Renal cortex interstitium (tissue), 11 donors: ENCODE measurements around the gene LATS2. TPM values are rescaled to one million over a fixed set of nuclear protein-coding genes. Genes with fewer than 3 reads are reported as not detected.
"Not testable (repeated sequence)": the region's sequence is repeated elsewhere in the genome, so short reads cannot be mapped to it uniquely, and the experiment has no call there.

Source experiments
- DNase-seq, 11 donors: peaks; one replicate each; pipeline ENCODE4 v3.0.0-alpha.2; 2013; ENCODE audit warnings: low read depth in 9 of 11, low spot score in 4 of 11; ENCODE audit errors: extremely low read depth in 1 of 11
- polyA plus RNA-seq, 3 donors: library from polyadenylated mRNA; unstranded; fragments of 120-200 nt; gene quantifications; one replicate each; pipeline ENCODE4 v1.2.1, GENCODE V29; 2013; ENCODE audit not compliant: insufficient read length in 3 of 3

The LATS2 gene
- polyA plus RNA-seq, 3 donors = 23.2 to 27.3 (median 25.3) TPM

DNA sequence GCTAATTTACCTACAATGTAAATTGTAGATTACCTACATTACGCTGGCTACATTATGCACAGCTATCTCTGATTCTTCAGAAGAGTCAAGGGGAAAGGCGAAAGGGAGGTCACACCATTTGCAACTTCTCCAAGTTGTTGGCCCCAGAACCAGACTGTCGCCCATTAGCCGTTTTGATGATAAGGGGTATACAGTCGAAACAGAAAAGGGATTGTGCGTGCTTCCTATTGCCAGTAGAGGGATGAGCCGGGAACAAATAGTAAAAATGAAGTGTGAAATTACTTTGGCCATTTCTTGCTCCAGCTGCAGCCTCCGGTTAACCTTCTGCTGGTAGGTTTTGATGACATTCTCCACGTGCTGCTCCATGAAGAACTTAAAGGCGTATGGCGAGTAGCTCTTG is 73.8 kb downstream of the LATS2 start:
- no peak for DNase-seq

DNA sequence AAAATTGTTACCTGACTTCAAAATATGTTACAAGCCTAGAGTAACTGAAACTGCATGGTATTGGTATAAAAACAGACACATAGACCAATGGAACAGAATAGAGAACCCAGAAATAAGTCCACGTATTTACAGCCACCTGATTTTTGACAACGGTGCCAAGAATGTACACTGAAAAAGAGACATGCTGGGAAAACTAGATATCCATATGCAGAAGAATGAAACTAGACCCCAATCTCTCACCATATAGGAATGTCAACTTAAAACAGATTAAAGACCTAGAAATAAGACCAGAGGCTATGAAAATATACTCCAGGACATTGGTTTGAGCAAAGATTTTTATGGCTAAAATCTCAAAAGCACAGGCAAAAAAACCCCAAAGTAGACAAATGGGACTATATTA is 76.5 kb downstream of the LATS2 start:
- no peak for DNase-seq

DNA sequence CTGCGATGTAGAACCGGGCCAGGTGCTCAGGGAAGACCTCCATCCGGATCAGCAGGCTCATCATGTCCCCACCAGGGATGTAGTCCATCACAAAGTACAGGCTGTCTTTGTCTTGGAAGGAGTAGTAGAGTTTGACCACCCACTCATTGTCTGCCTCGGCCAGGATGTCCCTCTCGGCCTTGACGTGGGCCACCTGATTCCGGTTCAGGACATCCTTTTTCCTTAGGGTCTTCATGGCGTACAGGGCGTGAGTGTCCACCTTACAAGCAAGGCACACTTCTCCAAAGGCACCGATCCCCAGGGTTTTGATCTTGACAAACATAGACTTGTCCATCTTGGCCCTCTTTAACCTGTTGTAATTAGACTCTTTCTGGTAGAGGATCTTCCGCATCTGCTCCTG is 78.0 kb downstream of the LATS2 start:
- no peak for DNase-seq

DNA sequence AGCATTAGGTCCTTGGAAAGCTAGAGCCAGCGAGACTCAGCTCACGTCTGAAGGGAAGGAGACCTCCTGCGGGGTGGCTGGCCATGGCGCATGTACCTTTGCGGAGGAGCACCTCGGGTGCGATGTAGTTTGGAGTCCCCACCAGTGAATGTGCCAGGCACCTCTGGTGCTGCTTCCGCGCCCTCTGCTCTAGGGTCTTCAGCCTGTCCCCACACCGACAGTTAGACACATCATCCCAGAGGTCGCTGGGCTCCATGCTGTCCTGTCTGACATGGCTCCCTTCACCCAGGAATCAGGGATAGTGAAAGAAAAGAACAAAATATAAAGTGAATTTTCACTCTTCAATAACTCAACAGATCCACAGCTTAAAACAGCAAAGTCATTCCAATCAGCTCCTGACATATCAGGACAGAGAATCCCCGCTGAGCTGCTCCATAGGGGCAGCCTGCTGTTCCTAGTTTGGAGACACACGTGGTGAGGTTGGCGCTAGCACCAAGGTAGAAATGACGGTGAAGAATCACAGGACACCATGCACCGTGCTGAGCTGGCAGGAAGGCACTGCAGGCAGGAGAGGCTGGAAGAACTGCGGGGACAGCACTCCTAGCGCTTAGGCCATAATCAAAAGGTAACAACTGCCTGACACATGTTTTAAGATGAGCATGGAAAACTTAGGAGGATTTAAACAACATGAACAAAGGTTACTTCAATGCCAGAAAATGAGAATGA is 79.9 kb downstream of the LATS2 start:
- DNase-seq = no peak

DNA sequence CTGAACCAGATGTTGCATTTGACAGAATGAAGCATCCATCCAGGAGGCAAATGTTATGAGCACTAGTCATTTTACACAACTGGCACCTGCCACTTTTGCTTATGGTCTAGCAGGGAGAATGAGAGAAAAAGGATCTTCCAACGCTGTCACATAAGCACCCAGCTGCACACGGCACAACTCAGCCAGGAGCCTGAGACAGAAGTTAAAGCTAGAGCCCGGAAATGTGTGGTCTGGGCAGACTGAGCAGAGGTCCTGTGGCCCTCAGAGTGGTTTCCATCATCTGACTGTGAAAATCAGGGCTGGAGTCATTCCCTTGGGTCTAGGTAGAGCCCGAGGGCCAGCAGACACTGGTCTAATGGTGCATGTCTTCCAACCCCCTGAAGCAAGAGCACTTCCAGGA is 80.5 kb downstream of the LATS2 start:
- no peak for DNase-seq

DNA sequence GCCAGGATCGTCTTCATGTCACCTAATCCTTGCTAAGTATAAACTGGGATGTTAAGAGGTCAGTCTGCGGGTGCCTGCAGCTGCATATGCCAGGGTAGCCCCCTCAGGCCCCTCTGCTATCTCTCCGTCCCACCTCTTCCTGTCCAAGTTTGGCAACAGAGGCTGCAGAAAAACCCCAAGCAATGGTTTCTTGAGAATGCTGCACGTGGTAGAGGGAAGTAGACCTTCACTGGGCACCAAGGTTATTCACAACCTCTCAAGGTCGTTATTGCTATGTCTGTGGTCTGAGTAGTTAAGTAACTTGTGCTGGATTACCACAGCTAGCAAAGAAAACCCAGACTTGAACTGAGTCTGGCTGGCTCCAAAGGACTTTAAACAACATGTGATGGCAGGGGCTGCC is 81.0 kb downstream of the LATS2 start:
- no peak for DNase-seq

DNA sequence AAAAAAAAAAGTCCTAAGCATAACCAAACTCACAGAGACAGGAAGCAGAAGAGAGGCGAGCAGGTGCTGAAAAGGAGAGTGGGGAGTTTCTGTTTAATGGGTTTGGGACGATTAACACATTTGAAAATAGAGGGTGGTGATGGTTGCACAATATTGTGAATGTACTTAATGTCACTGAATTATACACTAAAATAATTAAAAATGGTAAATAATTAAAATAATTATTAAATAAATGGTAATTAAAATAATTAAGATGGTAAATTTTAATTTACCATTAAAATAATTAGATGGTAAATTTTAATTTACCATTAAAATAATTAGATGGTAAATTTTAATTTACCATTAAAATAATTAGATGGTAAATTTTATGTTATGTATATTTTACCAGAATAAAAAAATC is 84.0 kb downstream of the LATS2 start:
- no peak for DNase-seq

DNA sequence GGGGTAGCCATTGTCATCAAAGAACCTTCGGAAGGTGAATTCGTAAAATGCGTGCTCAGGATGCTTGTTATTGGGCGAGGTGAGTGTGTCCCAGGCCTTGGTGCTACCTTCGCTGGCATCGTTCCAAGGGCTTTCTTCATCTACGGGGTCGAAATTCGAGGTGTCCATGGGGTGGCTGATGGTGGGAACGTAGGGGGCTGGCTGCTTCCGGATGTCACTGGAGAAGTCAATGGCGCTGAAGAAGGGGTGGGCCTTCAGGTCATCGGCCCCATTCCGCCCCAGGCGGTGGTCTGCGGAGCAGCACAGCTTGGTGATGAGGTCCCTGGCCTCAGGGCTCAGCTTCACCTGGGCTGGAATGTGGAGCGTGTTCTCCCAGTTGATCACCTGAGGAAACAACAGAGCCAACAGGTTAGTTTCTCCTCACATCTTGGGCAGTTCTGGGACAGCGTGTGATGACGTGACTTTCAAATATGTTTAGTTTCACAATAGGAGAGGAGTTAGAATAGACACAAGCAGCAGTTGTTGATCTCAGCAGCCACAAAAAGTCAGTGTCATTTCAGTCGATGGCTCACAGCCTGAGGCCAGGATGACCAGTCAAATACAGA is 86.3 kb downstream of the LATS2 start:
- no peak for DNase-seq

DNA sequence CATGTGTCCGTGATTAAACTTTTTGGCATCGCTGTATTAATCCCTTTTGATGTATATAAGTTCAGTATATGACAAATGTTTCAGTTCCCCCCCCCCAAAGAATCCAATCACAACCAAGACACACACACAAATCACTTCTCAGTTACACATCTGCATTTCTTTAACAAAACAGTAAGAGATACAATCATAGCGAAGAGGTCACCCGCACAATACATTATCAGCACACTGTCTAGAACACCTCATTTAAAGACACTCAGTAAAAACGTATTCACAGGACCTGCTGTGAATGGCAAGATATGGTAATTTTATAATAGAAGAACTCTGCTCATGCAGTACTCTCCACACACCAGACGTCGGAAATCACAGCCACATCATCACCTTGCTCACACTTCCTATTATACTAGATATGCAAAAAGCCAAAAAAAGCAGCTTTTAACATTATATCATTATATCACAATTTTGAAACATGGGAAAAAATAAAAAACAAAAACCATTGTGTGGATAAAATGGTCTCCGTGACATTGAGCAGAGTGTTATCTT is 87.4 kb downstream of the LATS2 start:
- no peak for DNase-seq

DNA sequence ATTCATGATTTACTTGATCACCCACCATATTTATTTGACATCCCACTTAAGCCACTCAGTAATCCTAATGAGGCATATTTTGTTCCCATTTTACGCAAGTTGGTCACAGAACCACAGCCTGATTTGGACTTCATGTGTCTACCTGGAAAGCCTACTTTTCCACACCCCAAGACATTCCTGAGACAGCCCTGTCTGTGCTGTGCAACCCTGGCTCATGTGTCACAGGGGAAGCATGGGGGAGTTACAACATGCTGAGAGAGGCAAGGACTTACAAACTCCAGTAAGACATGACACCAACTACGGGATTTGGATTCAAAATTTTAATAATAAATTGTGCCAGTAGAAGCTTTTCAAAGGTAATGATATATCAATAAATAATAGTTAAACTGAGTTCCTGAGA is 88.7 kb downstream of the LATS2 start:
- no peak for DNase-seq

DNA sequence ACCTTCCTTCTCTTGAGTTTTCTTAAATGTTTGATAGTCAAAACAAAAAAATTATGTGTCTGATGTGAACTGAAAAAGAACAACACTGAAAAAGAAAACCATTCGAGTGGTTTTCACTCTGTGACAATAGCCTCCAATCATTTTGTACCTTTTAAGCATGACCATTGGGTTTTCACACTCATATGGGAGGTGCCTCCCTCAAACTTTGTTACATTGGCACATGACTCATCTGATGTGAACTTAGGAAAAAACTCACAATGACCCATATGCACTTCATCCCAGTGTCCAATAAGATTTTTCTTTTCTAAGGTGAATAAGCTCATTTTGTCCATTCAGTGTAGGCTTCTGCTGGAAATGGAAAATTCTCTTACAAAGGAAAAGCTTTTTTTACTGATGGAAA is 92.2 kb downstream of the LATS2 start:
- DNase-seq = no peak

DNA sequence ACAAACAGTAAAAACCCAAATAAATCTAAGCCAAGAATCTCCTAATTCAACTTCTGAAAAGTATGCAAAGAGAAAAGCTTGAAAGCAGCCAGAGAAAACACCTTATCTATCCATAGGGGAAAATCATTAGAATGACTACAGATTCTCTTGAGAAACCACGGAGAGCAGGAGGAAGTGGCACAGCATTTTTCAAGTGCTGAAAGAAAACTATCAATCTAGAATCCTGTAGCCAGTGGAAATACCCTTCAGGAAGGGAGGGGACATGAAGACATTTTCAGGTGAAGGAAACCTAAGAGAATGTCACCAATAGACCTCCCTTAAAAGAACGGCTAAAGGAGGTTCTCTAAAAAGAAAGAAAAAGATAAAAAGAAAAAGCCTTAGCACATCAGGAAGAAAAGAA is 92.6 kb downstream of the LATS2 start:
- DNase-seq = no peak

DNA sequence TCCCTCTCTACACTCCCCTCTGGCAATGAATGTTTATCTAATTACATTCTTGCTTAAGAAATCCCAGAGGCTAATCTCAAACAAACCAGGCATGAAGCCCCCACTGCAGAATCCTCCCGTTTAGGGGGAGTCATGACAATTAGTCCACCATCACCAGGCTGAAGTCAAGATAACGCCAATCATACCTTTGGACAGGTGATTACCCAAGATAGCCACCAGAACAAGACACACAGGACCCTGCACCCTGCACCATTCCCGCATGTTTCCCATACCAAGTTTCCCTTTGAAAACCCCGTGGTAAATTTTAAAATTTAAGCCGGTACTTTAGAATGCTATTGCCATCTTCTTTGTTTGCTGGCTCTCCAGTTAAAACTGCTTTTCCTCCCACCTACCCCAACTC is 94.0 kb downstream of the LATS2 start:
- DNase-seq = no peak

DNA sequence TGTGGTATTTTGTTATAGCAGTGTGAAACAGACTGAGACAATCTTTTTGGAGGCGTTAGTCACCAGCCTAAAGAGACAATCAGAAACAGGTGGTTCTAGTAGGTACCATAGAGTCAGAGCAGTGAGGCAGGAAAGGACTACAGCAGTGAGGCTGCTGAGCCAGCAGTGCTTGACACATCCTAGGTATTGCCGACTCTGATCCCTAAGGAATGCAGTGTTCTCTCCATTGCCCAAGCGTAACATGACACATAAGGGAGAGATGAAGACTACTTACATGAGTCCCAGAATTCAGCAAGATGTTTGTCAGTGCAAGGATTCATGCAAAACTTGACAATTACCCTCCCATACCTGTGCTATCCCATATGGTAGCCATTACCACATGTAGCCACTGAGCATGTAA is 96.5 kb downstream of the LATS2 start:
- DNase-seq = no peak

DNA sequence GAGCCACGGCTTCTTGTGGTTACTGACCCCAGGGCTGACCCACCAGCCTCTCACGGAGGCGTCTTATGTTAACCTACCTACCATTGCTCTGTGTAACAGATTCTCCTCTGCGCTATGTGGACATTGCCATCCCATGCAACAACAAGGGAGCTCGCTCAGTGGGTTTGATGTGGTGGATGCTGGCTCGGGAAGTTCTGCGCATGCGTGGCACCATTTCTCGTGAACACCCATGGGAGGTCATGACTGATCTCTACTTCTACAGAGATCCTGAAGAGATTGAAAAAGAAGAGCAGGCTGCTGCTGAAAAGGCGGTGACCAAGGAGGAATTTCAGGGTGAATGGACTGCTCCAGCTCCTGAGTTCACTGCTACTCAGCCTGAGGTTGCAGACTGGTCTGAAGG is 99.7 kb downstream of the LATS2 start:
- not testable (repeated sequence) for DNase-seq

DNA sequence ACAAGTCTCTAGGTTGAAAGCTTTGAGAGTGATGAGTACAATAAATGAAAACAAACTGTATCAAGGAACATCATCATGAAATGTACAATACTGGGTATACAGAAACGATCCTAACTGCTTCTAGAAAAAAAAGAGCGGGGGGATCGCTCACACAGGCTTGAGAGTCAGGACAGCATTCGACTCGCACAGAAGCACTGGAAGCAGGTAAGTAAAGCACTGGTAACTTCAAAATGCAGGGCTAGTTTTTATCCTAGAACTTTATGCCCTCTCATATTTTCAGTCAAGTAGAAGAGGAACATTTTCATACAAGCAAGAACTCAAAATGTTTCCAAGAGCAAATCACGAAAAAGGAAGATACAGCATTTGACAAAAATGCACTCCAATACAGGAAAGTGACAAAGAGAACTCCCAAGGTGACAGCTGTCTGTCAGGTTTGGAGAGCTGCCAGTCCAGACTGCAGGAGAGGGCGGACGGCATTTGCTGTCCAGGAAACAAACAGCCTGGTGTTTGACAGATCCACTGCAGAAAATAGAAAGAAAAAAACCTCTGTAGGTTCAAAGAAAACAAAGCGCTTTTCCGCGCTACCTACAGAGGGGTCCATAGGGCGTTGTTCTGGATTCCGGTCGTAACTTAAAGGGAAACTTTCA is 100.6 kb downstream of the LATS2 start:
- DNase-seq = no peak

DNA sequence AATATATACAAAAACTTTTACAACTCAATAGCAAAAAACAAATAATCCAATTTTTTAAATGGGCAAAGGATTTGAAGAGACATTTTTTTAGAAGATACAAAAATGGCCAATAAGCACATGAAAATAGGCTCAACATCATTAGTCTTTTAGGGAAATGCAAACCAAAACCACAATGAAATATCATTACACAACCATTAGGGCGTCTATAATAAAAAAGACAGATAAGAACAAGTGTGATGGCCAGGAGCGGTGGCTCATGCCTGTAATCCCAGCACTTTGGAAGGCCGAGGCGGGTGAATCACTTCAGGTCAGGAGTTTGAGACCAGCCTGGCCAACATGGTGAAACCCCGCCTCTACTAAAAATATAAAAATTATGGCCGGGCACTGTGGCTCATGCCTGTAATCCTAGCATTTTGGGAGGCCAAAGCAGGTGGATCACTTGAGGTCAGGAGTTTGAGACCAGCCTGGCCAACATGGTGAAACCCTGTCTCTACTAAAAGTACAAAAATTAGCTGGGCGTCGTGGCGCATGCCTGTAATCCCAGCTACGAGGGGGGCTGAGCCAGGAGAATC is 104.3 kb downstream of the LATS2 start:
- not testable (repeated sequence) for DNase-seq

DNA sequence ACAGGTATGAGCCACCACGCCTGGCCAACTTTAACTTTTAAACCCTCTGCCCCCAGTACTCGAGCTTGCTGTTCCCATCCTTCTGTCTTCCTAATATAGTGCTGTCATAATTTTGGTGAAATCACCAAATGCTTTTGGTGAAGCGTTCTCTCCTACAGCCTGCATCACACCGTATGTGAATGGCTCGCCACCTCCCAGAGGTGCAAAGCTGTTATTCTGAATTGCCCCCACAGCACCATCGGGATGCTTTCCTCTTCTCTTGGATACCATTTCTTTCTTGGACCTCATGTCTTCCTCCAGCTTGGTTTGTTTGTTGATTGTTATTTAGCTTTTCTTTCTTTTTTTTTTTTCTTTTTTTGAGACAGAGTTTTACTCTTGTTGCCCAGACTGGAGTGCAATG is 105.9 kb downstream of the LATS2 start:
- no peak for DNase-seq

DNA sequence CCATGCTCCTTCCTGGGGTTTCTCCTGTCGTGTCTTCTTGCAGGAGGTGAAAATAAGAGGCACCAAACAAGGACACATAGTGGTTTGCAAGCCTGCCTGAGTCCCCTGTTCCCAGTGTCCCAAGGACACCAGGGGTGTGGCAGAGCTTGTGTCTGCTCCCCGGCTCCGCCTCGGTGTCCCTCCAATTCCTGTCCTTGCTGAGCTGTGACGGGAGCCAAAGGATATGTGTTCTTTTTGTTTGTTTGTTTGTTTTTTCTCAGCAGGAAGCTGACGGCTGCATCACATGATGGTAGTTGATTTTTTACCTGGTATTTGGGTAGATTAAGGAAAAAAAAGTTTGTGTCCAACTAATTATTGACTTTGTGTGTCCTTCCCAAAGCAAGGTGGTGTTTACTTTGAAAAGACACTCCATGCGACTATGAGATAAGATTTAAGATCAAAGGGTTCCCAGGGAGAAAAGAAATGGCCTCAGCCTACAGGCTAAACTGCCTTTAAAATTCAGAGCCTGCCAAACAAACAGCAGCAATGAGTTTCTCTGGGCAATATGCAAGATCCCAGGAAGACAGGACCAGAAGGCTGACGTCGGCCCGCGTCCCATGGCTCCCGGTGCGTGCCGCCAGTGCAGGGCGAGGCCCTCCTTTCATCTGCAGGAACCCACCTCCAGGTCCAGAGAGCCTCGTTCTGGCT is 108.0 kb downstream of the LATS2 start:
- DNase-seq = no peak

DNA sequence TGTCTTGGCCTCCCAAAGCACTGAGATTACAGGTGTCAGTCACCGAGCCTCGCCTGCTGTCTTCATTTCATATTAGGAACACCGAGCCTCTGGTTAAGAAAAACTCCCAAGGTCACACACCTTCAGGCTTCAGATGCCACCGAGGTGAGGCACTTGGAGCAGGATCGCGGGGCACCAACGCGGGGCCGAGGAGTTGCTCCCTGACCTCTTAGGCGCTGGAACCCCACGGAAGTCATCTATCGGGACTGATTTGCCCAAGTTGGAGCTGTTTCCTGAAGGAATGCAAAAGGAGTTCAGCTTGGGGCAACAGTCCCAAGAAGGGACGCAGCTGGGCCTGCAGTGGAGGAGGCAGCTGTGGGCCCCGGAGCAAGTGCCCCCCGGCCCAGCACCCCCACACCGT is 108.5 kb downstream of the LATS2 start:
- DNase-seq = no peak
